HepG2 (cell line): ENCODE results near the gene NRSN2. TPM values are rescaled to one million over a fixed set of nuclear protein-coding genes. Genes with fewer than 3 reads are reported as not detected.

Experiments used
- ARID5B ChIP-seq: IDR thresholded peaks from 2 replicates; pipeline ENCODE4 v1.4.0; 2020; ENCODE audit warnings: mild to moderate bottlenecking, missing genetic modification reagents
- CEBPZ ChIP-seq: IDR thresholded peaks from 2 replicates; pipeline ENCODE4 v1.6.1; 2012; ENCODE audit warnings: low read length, improper control_type of control experiment
- CSRNP1 ChIP-seq: sonication (generic); formaldehyde crosslinking; IDR thresholded peaks from 2 replicates; pipeline ENCODE4 v1.8.1; 2023; ENCODE audit warnings: mild to moderate bottlenecking, missing genetic modification reagents
- ETS1 ChIP-seq: sonication (generic); formaldehyde crosslinking; IDR thresholded peaks from 2 replicates; pipeline ENCODE4 v1.4.0; 2020; ENCODE audit warnings: missing genetic modification reagents
- GABPB1 ChIP-seq: IDR thresholded peaks from 2 replicates; pipeline ENCODE4 v1.6.1; 2016; ENCODE audit warnings: mild to moderate bottlenecking, missing genetic modification reagents, moderate library complexity, missing compliant biosample characterization
- HHEX ChIP-seq: IDR thresholded peaks from 2 replicates; pipeline ENCODE4 v1.6.1; 2016; ENCODE audit warnings: control low read depth
- KDM5B ChIP-seq: sonication (generic); formaldehyde crosslinking; IDR thresholded peaks from 2 replicates; pipeline ENCODE4 v1.4.0; 2020; ENCODE audit warnings: missing genetic modification reagents, mild to moderate bottlenecking, borderline replicate concordance
- NFE2L1 ChIP-seq: sonication (generic); formaldehyde crosslinking; IDR thresholded peaks from 2 replicates; pipeline ENCODE4 v1.4.0; 2020; ENCODE audit warnings: missing genetic modification reagents, mild to moderate bottlenecking, borderline replicate concordance
- ONECUT2 ChIP-seq: sonication (generic); formaldehyde crosslinking; IDR thresholded peaks from 2 replicates; pipeline ENCODE4 v1.4.0; 2020; ENCODE audit warnings: missing genetic modification reagents
- RFX5 ChIP-seq: IDR thresholded peaks from 2 replicates; pipeline ENCODE4 v1.6.1; 2011; ENCODE audit warnings: low read depth, low read length, improper control_type of control experiment
- ZBTB34 ChIP-seq: sonication (generic); formaldehyde crosslinking; IDR thresholded peaks from 2 replicates; pipeline ENCODE4 v1.8.0; 2022; ENCODE audit warnings: mild to moderate bottlenecking, missing genetic modification reagents
- ZBTB46 ChIP-seq: sonication (generic); formaldehyde crosslinking; IDR thresholded peaks from 2 replicates; pipeline ENCODE4 v1.4.0; 2020; ENCODE audit warnings: mild to moderate bottlenecking, missing genetic modification reagents, borderline replicate concordance
- ZNF709 ChIP-seq: sonication (generic); formaldehyde crosslinking; IDR thresholded peaks from 2 replicates; pipeline ENCODE4 v1.5.0; 2020; ENCODE audit warnings: mild to moderate bottlenecking, missing genetic modification reagents
- ZSCAN12 ChIP-seq: sonication (generic); formaldehyde crosslinking; IDR thresholded peaks from 2 replicates; pipeline ENCODE4 v1.9.0; 2021; ENCODE audit warnings: mild to moderate bottlenecking, missing genetic modification reagents
- polyA plus RNA-seq, 8 experiments: library from polyadenylated mRNA; depleted of rRNA in 3 of 8; stranded (reverse) in 7 of 8; unstranded in 1 of 8; fragments of >200 nt; fragmentation: Illumina TruSeq in 4 of 8; extraction: Trizol in 4 of 8; gene quantifications; 2 replicates each; pipeline versions ENCODE4 v1.2.1 to v1.2.3, GENCODE V29; 2011 to 2016; ENCODE audit warnings: low read depth in 4 of 8, missing spikeins in 1 of 8, mixed read lengths in 1 of 8; ENCODE audit not compliant: insufficient read depth in 1 of 8
- total RNA-seq, 5 experiments: library from RNA; depleted of rRNA; stranded (reverse); fragments of >200 nt; fragmentation: Illumina TruSeq; extraction: Trizol; gene quantifications; 2 replicates each; pipeline ENCODE4 v1.2.3, GENCODE V29; 2016; ENCODE audit warnings: low read depth in 1 of 5
- TF ChIP-seq, protein P1 (sequence below): sonication (generic); formaldehyde crosslinking; IDR thresholded peaks from 2 replicates; pipeline ENCODE4 v1.8.0; 2022; ENCODE audit warnings: mild to moderate bottlenecking, missing genetic modification reagents, moderate library complexity

Gene NRSN2
- total and polyA plus RNA-seq, 2 of the 13 experiments (the other 11 are each of a cell fraction or from before 2014, with no cell fraction given), result 32.3 to 49.4 TPM

DNA sequence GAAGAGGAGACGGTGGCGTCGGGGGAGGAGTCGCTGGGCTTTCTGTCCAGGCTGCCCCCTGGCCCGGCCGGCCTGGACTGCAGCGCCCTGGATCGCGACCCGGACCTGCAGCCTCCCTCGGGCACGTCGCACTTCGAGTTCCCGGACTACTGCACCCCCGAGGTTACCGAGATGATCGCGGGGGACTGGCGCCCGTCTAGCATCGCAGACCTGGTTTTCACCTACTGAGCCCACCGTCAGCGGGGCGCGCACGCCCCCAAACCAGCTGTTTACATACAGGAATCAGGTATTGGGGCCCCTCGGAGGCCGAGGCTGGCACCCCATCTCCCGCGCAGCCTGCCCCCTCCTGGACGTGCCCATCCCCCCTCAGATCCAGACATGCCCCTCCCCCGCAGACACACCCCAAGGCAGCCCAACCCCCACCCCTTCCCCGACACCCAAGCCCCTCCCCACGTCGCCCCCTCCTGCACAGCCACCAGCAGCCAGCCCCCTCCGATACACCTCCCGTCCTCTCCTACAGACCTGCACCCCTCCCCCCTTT is 20.2 kb upstream of the NRSN2 start (continued):
- TF ChIP-seq RFX5 (no peak; the same call in 1 of the 2 replicates), CSRNP1 (CRISPR knock-in tag) (no peak), ZNF709 (no peak; the same call in 1 of the 2 replicates), ZBTB34 (CRISPR knock-in tag) (no peak), ZSCAN12 (CRISPR knock-in tag) (no peak), ONECUT2 (no peak), KDM5B (CRISPR knock-in tag) (no peak; the same call in 1 of the 2 replicates), NFE2L1 (CRISPR knock-in tag) (no peak), HHEX (CRISPR knock-in tag) (no peak), ARID5B (no peak), ETS1 (no peak), GABPB1 (CRISPR knock-in tag) (0 out of 2 replicates have a peak, but pooled peaks have one; percentile 35), ZBTB46 (no peak), CEBPZ (no peak)
- TF ChIP-seq, protein P1, sequence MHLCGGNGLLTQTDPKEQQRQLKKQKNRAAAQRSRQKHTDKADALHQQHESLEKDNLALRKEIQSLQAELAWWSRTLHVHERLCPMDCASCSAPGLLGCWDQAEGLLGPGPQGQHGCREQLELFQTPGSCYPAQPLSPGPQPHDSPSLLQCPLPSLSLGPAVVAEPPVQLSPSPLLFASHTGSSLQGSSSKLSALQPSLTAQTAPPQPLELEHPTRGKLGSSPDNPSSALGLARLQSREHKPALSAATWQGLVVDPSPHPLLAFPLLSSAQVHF, result no peak
